Smooth muscle cell of the coronary artery (primary cell): ENCODE results near the gene MAGEA11. TPM values are rescaled to one million over a fixed set of nuclear protein-coding genes. Genes with fewer than 3 reads are reported as not detected.

Source experiments
- total RNA-seq: library from RNA; depleted of rRNA; stranded (reverse); fragments of >200 nt; gene quantifications from 2 replicates; pipeline ENCODE4 v1.2.3, GENCODE V29; 2014; ENCODE audit warnings: low replicate concordance

The MAGEA11 gene, protein sequence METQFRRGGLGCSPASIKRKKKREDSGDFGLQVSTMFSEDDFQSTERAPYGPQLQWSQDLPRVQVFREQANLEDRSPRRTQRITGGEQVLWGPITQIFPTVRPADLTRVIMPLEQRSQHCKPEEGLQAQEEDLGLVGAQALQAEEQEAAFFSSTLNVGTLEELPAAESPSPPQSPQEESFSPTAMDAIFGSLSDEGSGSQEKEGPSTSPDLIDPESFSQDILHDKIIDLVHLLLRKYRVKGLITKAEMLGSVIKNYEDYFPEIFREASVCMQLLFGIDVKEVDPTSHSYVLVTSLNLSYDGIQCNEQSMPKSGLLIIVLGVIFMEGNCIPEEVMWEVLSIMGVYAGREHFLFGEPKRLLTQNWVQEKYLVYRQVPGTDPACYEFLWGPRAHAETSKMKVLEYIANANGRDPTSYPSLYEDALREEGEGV
- total RNA-seq = not detected in 2 replicates

DNA sequence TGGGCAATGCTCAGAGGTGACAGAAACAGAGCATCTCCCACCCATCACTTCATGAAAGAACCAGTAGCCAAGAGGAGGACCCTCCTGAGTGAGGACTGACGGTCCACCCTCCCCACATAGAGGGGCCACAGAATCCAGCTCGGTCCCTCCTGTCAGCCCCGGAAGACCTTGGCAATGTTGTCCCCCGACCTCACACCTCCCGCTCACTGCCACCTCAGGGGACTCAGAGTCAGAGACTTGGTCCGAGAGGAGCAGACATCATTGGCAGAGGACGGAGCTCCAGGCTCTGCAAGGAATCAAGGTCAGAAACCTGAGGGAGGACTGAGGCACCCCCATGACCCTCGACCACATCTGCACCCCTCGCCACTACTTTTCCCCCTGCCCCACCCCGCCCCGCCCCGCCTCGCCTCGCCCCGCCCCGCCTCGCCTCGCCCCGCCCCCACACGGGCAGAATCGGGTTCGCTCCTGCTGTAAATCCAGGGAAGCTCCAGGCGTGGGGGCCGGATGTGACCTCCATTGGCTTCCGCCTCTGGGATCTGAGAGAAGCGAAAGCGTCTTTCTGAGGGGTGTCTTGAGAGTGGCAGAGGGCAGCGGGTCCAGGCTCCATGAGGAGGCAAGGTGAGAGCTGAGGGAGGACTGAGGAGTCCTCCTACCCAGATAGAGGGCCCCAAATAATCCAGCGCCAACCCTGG lies at the start of gene MAGEA11:
Gene MAGEA11 (plus strand): TSS at position 516 of the 692 bp plus-strand sequence. CDS start 1,100 bp downstream, outside the sequence.

Other genes starting within 250 kb of the MAGEA11 start
- gene IDS, start 206.8 kb upstream of the MAGEA11 start, total RNA-seq = 28.5 and 30.6 TPM in 2 replicates
- 12.9 and 16.6 TPM in 2 replicates for gene EOLA1, start 171.0 kb upstream of the MAGEA11 start, total RNA-seq
- not detected in 2 replicates for gene HSFX3, start 162.1 kb upstream of the MAGEA11 start, total RNA-seq
- gene MAGEA9B, start 124.6 kb upstream of the MAGEA11 start, total RNA-seq = not detected in 2 replicates
- gene HSFX2, start 116.7 kb upstream of the MAGEA11 start, total RNA-seq = 0.30 TPM in 1 of 2 replicates, not detected in the other
- gene TMEM185A, start 80.3 kb upstream of the MAGEA11 start, total RNA-seq = 18.1 and 37.3 TPM in 2 replicates
- 0.23 and 0.35 TPM in 2 replicates for gene HSFX1, start 62.0 kb downstream of the MAGEA11 start, total RNA-seq
- not detected in 2 replicates for gene MAGEA9, start 69.9 kb downstream of the MAGEA11 start, total RNA-seq
- gene MAGEA8, start 169.1 kb downstream of the MAGEA11 start, total RNA-seq = not detected in 2 replicates
- not detected in 2 replicates for gene HSFX4, start 217.5 kb downstream of the MAGEA11 start, total RNA-seq
- gene EOLA2, start 226.4 kb downstream of the MAGEA11 start, total RNA-seq = 16.4 and 21.8 TPM in 2 replicates